ENCODE measurements around the gene ZKSCAN4. TPM values are rescaled to one million over a fixed set of nuclear protein-coding genes. Genes with fewer than 3 reads are reported as not detected.

The ZKSCAN4 gene
- total RNA-seq, 2 donors from 2014 or later = 1.6 to 1.7 TPM

GRCh38 chr6:28208111-28208659 is 43.9 kb downstream of the ZKSCAN4 start:
- peak overlapping the region; percentile 71 for H3K4me3 Mint-ChIP-seq
- peaks cover 6% of the 10 kb centered on the region for H3K36me3 Mint-ChIP-seq (ENCODE audit: low read depth)
- peaks cover 65% of the 10 kb centered on the region for H3K27me3 Mint-ChIP-seq
- no peak overlapping the region for H3K27ac Mint-ChIP-seq
- no peaks in the 10 kb centered on the region for H3K9me3 Mint-ChIP-seq
- peaks cover 19% of the 10 kb centered on the region for H3K4me1 Mint-ChIP-seq
- ATAC-seq (replicated peaks) = no peak

GRCh38 chr6:28207510-28208110 is 44.5 kb downstream of the ZKSCAN4 start:
- H3K9me3 Mint-ChIP-seq = no peaks in the 10 kb centered on the region
- no peak overlapping the region for H3K27ac Mint-ChIP-seq
- peaks cover 15% of the 10 kb centered on the region for H3K4me1 Mint-ChIP-seq
- H3K36me3 Mint-ChIP-seq (ENCODE audit: low read depth) = peaks cover 6% of the 10 kb centered on the region
- peak overlapping the region; percentile 71 for H3K4me3 Mint-ChIP-seq
- H3K27me3 Mint-ChIP-seq = peaks cover 59% of the 10 kb centered on the region
- peak; percentile 53 for ATAC-seq (replicated peaks)

- Mint-ChIP-seq H3K9me3 (no peaks in the 10 kb centered on the region), H3K27ac (no peak overlapping the region)
- ATAC-seq (replicated peaks) = no peak
These were observed 45.0 kb downstream of the ZKSCAN4 start for GRCh38 chr6:28206928-28207509.

GRCh38 chr6:28206527-28206926 is 45.5 kb downstream of the ZKSCAN4 start:
- Mint-ChIP-seq H3K4me3 (no peak overlapping the region), H3K27ac (no peak overlapping the region), H3K4me1 (peaks cover 5% of the 10 kb centered on the region), H3K9me3 (no peaks in the 10 kb centered on the region), H3K27me3 (peaks cover 49% of the 10 kb centered on the region), H3K36me3 (ENCODE audit: low read depth) (peaks cover 6% of the 10 kb centered on the region)
- ATAC-seq (replicated peaks) = no peak

More at GRCh38 chr6:28206928-28207509, 45.0 kb downstream of the ZKSCAN4 start:
- peaks cover 54% of the 10 kb centered on the region for H3K27me3 Mint-ChIP-seq
- peak overlapping the region; percentile 71 for H3K4me3 Mint-ChIP-seq
- H3K36me3 Mint-ChIP-seq (ENCODE audit: low read depth) = peaks cover 6% of the 10 kb centered on the region
- H3K4me1 Mint-ChIP-seq = peaks cover 9% of the 10 kb centered on the region

GRCh38 chr6:28205879-28206278 is 46.2 kb downstream of the ZKSCAN4 start:
- Mint-ChIP-seq H3K27ac (no peak overlapping the region), H3K9me3 (no peaks in the 10 kb centered on the region), H3K27me3 (peaks cover 51% of the 10 kb centered on the region), H3K4me3 (no peak overlapping the region), H3K36me3 (ENCODE audit: low read depth) (peaks cover 6% of the 10 kb centered on the region), H3K4me1 (peaks cover 5% of the 10 kb centered on the region)
- ATAC-seq (replicated peaks) = no peak

GRCh38 chr6:28203201-28203600 is 48.9 kb downstream of the ZKSCAN4 start:
- Mint-ChIP-seq H3K4me3 (no peak overlapping the region), H3K36me3 (ENCODE audit: low read depth) (peaks cover 6% of the 10 kb centered on the region), H3K27me3 (peaks cover 49% of the 10 kb centered on the region), H3K9me3 (peaks cover 7% of the 10 kb centered on the region), H3K4me1 (peaks cover 5% of the 10 kb centered on the region), H3K27ac (no peak overlapping the region)
- ATAC-seq (replicated peaks) = no peak

GRCh38 chr6:28200020-28200419 is 52.0 kb downstream of the ZKSCAN4 start:
- no peak overlapping the region for H3K27ac Mint-ChIP-seq
- H3K9me3 Mint-ChIP-seq = peaks cover 16% of the 10 kb centered on the region
- peaks cover 37% of the 10 kb centered on the region for H3K27me3 Mint-ChIP-seq
- no peaks in the 10 kb centered on the region for H3K4me1 Mint-ChIP-seq
- no peak for ATAC-seq (replicated peaks)
- H3K36me3 Mint-ChIP-seq (ENCODE audit: low read depth) = no peaks in the 10 kb centered on the region
- H3K4me3 Mint-ChIP-seq = no peak overlapping the region

Other genes starting within 250 kb of the ZKSCAN4 start
- 10 to 100 TPM in 1 of 2 donors, 1 to 10 TPM in 1; 2.1 to 14.8 TPM for gene ZNF165, start 171.7 kb downstream of the ZKSCAN4 start, total RNA-seq
- 1 to 10 TPM; 2.0 to 3.0 TPM for gene ZSCAN16, start 127.7 kb downstream of the ZKSCAN4 start, total RNA-seq
- 10 to 100 TPM; 16.5 to 42.7 TPM for gene ZKSCAN8, start 110.4 kb downstream of the ZKSCAN4 start, total RNA-seq
- 1 to 10 TPM; 1.0 to 1.8 TPM for gene ZSCAN9, start 27.0 kb downstream of the ZKSCAN4 start, total RNA-seq
- under 1 TPM in 1 of 2 donors, not detected in 1; 0.21 TPM for gene NKAPL, start 7.0 kb upstream of the ZKSCAN4 start, total RNA-seq
- 1 to 10 TPM; 3.3 to 4.3 TPM for gene ZSCAN26, start 14.9 kb upstream of the ZKSCAN4 start, total RNA-seq
- gene PGBD1, start 29.3 kb upstream of the ZKSCAN4 start, total RNA-seq = under 1 TPM; 0.64 to 0.76 TPM
- 1 to 10 TPM in 1 of 2 donors, under 1 TPM in 1; 0.63 to 1.0 TPM for gene ZSCAN31, start 83.9 kb upstream of the ZKSCAN4 start, total RNA-seq
- gene ZKSCAN3, start 97.7 kb upstream of the ZKSCAN4 start, total RNA-seq = 1 to 10 TPM; 1.5 to 2.6 TPM
- gene ZSCAN12, start 147.5 kb upstream of the ZKSCAN4 start, total RNA-seq = 1 to 10 TPM; 2.9 to 4.3 TPM
- under 1 TPM; 0.24 to 0.52 TPM for gene ZSCAN23, start 191.2 kb upstream of the ZKSCAN4 start, total RNA-seq

Measured in activated T-helper 17 cell treated with anti-CD3 and anti-CD28 coated beads, Interleukin-2, amount 50 U/mL, for 72 hours (primary cell).